PC-3 (cell line): Measurements from ENCODE around the gene LTBR.

Source experiments
- CTCF ChIP-seq: fragments of 300-600 bp; sonication (generic); conservative IDR thresholded peaks from 2 replicates; pipeline ENCODE4 v1.5.1; 2017; ENCODE audit warnings: antibody characterized with exemption, low read depth, mild to moderate bottlenecking, low read length
- EZH2phosphoT487 ChIP-seq: fragments of 300-600 bp; sonication (generic); IDR thresholded peaks from 2 replicates; pipeline ENCODE4 v1.6.1; 2018; ENCODE audit warnings: mild to moderate bottlenecking, antibody characterized with exemption, low read length, borderline replicate concordance

- TF ChIP-seq CTCF, result no peak
- no peak for TF ChIP-seq EZH2phosphoT487
Observed at GRCh38 chr12:6361834-6362233, 22.1 kb upstream of the LTBR start.
